IMR-90 (cell line): ENCODE data around the gene OSTM1.
"Not testable (repeated sequence)": the region's sequence is repeated elsewhere in the genome, so short reads cannot be mapped to it uniquely, and the experiment has no call there.

ENCODE experiments used
- BHLHE40 ChIP-seq: fragments of 150-350 bp; IDR thresholded peaks from 2 replicates; pipeline ENCODE4 v1.6.1; 2016; ENCODE audit warnings: mild to moderate bottlenecking, low read depth, low read length
- MAFK ChIP-seq: IDR thresholded peaks from 2 replicates; pipeline ENCODE4 v1.6.1; 2012; ENCODE audit warnings: low read depth, low read length, improper control_type of control experiment
- MXI1 ChIP-seq: IDR thresholded peaks from 2 replicates; pipeline ENCODE4 v1.6.1; 2012; ENCODE audit warnings: low read depth, mild to moderate bottlenecking, low read length, moderate library complexity, borderline replicate concordance
- POLR2A ChIP-seq: IDR thresholded peaks from 2 replicates; pipeline ENCODE4 v1.6.1; 2012; ENCODE audit warnings: mild to moderate bottlenecking, low read depth, low read length
- RAD21 ChIP-seq: IDR thresholded peaks from 2 replicates; pipeline ENCODE4 v1.6.1; 2012; ENCODE audit warnings: low read length, improper control_type of control experiment
- RCOR1 ChIP-seq: IDR thresholded peaks from 2 replicates; pipeline ENCODE4 v1.6.1; 2012; ENCODE audit warnings: mild to moderate bottlenecking, low read length, improper control_type of control experiment; ENCODE audit not compliant: insufficient replicate concordance
- TF ChIP-seq, protein P1 (sequence below): conservative IDR thresholded peaks from 2 replicates; pipeline ENCODE4 v1.5.1; 2012; ENCODE audit warnings: mild to moderate bottlenecking, low read depth, low read length, improper control_type of control experiment
- TF ChIP-seq, protein P2 (sequence below): fragments of 150-350 bp; IDR thresholded peaks from 2 replicates; pipeline ENCODE4 v1.6.1; 2016; ENCODE audit warnings: low read depth, mild to moderate bottlenecking, low read length, moderate library complexity, borderline replicate concordance
- TF ChIP-seq, protein P3 (sequence below): fragments of 150-350 bp; IDR thresholded peaks from 2 replicates; pipeline ENCODE4 v1.6.1; 2017; ENCODE audit warnings: mild to moderate bottlenecking, antibody characterized with exemption, low read length, low read depth

DNA sequence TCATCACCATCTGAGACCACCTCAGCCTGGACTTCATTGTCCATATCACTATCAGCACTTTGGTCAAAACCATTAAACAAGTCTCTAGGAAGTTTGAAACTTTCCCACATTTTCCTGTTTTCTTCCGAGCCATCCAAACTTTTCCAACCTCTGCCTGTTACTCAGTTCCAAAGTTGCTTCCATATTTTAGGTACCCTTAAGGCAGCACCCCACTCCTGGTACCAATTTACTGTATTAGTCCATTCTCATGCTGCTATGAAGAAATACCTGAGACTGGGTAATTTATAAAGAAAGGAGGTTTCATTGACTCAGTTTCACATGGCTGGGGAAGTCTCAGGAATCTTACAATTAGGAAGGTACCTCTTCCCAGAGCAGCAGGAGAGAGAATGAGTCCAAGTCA lies 65.3 kb downstream of the OSTM1 start:
- TF ChIP-seq, protein P1, sequence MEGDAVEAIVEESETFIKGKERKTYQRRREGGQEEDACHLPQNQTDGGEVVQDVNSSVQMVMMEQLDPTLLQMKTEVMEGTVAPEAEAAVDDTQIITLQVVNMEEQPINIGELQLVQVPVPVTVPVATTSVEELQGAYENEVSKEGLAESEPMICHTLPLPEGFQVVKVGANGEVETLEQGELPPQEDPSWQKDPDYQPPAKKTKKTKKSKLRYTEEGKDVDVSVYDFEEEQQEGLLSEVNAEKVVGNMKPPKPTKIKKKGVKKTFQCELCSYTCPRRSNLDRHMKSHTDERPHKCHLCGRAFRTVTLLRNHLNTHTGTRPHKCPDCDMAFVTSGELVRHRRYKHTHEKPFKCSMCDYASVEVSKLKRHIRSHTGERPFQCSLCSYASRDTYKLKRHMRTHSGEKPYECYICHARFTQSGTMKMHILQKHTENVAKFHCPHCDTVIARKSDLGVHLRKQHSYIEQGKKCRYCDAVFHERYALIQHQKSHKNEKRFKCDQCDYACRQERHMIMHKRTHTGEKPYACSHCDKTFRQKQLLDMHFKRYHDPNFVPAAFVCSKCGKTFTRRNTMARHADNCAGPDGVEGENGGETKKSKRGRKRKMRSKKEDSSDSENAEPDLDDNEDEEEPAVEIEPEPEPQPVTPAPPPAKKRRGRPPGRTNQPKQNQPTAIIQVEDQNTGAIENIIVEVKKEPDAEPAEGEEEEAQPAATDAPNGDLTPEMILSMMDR, result not testable (repeated sequence)
- not testable (repeated sequence) for TF ChIP-seq POLR2A, MAFK, MXI1, RCOR1, BHLHE40, RAD21
- TF ChIP-seq, protein P2, sequence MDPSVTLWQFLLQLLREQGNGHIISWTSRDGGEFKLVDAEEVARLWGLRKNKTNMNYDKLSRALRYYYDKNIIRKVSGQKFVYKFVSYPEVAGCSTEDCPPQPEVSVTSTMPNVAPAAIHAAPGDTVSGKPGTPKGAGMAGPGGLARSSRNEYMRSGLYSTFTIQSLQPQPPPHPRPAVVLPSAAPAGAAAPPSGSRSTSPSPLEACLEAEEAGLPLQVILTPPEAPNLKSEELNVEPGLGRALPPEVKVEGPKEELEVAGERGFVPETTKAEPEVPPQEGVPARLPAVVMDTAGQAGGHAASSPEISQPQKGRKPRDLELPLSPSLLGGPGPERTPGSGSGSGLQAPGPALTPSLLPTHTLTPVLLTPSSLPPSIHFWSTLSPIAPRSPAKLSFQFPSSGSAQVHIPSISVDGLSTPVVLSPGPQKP, result not testable (repeated sequence)
- TF ChIP-seq, protein P3, sequence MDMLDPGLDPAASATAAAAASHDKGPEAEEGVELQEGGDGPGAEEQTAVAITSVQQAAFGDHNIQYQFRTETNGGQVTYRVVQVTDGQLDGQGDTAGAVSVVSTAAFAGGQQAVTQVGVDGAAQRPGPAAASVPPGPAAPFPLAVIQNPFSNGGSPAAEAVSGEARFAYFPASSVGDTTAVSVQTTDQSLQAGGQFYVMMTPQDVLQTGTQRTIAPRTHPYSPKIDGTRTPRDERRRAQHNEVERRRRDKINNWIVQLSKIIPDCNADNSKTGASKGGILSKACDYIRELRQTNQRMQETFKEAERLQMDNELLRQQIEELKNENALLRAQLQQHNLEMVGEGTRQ, result not testable (repeated sequence)
